Measurements from ENCODE around the gene HHIPL1.

DNA sequence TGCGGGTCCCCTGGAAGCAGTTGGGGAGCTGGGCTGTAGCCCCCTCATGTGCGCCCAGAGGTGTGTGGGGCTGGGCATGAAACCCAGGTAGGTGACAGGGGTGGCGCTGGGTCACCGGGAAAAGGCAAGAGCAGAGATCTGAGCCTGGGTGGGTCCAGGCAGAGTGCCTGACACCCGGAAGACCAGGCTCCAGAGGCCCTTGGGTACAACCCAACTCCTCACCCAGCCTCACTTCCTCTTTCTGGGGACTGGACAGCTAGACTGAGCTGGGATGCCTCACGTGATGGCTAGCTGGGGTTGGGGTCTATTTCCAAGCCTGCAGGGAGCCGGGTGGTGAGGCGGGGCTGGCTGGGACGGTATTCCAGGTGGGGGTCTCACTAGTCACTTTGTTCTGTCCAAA, 22.9 kb downstream of the HHIPL1 start:
- TF ChIP-seq, protein P1, sequence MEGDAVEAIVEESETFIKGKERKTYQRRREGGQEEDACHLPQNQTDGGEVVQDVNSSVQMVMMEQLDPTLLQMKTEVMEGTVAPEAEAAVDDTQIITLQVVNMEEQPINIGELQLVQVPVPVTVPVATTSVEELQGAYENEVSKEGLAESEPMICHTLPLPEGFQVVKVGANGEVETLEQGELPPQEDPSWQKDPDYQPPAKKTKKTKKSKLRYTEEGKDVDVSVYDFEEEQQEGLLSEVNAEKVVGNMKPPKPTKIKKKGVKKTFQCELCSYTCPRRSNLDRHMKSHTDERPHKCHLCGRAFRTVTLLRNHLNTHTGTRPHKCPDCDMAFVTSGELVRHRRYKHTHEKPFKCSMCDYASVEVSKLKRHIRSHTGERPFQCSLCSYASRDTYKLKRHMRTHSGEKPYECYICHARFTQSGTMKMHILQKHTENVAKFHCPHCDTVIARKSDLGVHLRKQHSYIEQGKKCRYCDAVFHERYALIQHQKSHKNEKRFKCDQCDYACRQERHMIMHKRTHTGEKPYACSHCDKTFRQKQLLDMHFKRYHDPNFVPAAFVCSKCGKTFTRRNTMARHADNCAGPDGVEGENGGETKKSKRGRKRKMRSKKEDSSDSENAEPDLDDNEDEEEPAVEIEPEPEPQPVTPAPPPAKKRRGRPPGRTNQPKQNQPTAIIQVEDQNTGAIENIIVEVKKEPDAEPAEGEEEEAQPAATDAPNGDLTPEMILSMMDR (IDR thresholded peaks at IDR 0.05), result no peak
- TF ChIP-seq POLR2A (IDR thresholded peaks at IDR 0.05), result no peak
